Fibroblast of mammary gland (primary cell): ENCODE results near the gene SFR1.

Source experiments
- DNase-seq: peaks from one replicate; pipeline ENCODE4 v3.0.0-alpha.2; 2010; ENCODE audit warnings: low read depth
- H3K4me3 ChIP-seq: 2 replicates; pipeline ENCODE4 v1.5.1; 2011; ENCODE audit warnings: low read depth, mild to moderate bottlenecking, low read length, moderate library complexity; ENCODE audit not compliant: control insufficient read depth
- CTCF ChIP-seq: conservative IDR thresholded peaks from 2 replicates; pipeline ENCODE4 v1.5.1; 2011; ENCODE audit warnings: low read depth, low read length, inconsistent platforms; ENCODE audit not compliant: control insufficient read depth, insufficient read depth

The SFR1 gene

GRCh38 chr10:104101902-104102301, 20.1 kb upstream of the SFR1 start:
- TF ChIP-seq CTCF, result no peak
- DNase-seq, result no peak
- no peak overlapping the region for H3K4me3 ChIP-seq

GRCh38 chr10:104103956-104104355, 18.0 kb upstream of the SFR1 start:
- H3K4me3 ChIP-seq, result no peak overlapping the region
- DNase-seq, result no peak
- TF ChIP-seq CTCF, result no peak

- H3K4me3 ChIP-seq, result no peak overlapping the region
- no peak for TF ChIP-seq CTCF
- DNase-seq, result no peak
These were observed 17.6 kb upstream of the SFR1 start for GRCh38 chr10:104104418-104104817.

GRCh38 chr10:104104926-104105325, 17.0 kb upstream of the SFR1 start:
- peak; percentile 54 for DNase-seq
- no peak for TF ChIP-seq CTCF
- no peak overlapping the region for H3K4me3 ChIP-seq

GRCh38 chr10:104109908-104110662, 11.9 kb upstream of the SFR1 start:
- DNase-seq, result peak; percentile 94
- H3K4me3 ChIP-seq, result no peak overlapping the region
- no peak for TF ChIP-seq CTCF

- TF ChIP-seq CTCF, result no peak
- DNase-seq, result no peak
- H3K4me3 ChIP-seq, result no peak overlapping the region
These were observed 8.5 kb upstream of the SFR1 start for GRCh38 chr10:104113376-104113956.
